Psoas muscle (tissue), 8 donors: ENCODE data around the gene TNS3. TPM values are rescaled to one million over a fixed set of nuclear protein-coding genes. Genes with fewer than 3 reads are reported as not detected.
A peak's percentile ranks its signal among the peaks of the same experiment; 100 is the strongest.

Experiments
- ATAC-seq, 4 donors: fragments of 200-7000 bp; cut with Tn5 transposase; one replicate each; pipeline ENCODE4 v1.9.1; 2020; ENCODE audit warnings: moderate library complexity in 3 of 4, mild to moderate bottlenecking in 2 of 4
- DNase-seq, 2 donors: peaks; one replicate each; pipeline ENCODE4 v3.0.0-alpha.2; 2020
- H3K27ac ChIP-seq: fragments of 200-600 bp; one replicate; pipeline ENCODE4 v1.8.0; 2022
- H3K27me3 ChIP-seq, 3 donors: fragments of 200-600 bp in 1 of 3; one replicate each; pipeline versions ENCODE4 v1.6.1 to v1.8.0; 2013 to 2022; ENCODE audit warnings: low read length in 2 of 3, mild to moderate bottlenecking in 2 of 3, moderate library complexity in 1 of 3; ENCODE audit not compliant: insufficient read depth in 3 of 3
- H3K36me3 ChIP-seq, 2 donors: fragments of 200-600 bp in 1 of 2; one replicate each; pipeline versions ENCODE4 v1.6.1 to v1.8.0; 2013 to 2022; ENCODE audit warnings: low read depth in 1 of 2, mild to moderate bottlenecking in 1 of 2, moderate library complexity in 1 of 2; ENCODE audit not compliant: insufficient read depth in 1 of 2
- H3K4me1 ChIP-seq: fragments of 200-600 bp; one replicate; pipeline ENCODE4 v1.8.0; 2022
- H3K4me3 ChIP-seq: fragments of 200-600 bp; one replicate; pipeline ENCODE4 v1.8.0; 2022; ENCODE audit warnings: mild to moderate bottlenecking
- H3K9me3 ChIP-seq: fragments of 200-600 bp; one replicate; pipeline ENCODE4 v1.8.0; 2022
- CTCF ChIP-seq: fragments of 200-600 bp; IDR thresholded peaks from one replicate; pipeline ENCODE4 v1.8.0; 2022; ENCODE audit warnings: antibody characterized with exemption
- WGBS, 3 donors: extraction: QIAGEN DNeasy Blood & Tissue Kit; methylation state at CpG; one replicate each; pipeline versions ENCODE4 v1.1.6 to v1.1.7; 2013; 5-methylcytosine and 5-hydroxymethylcytosine counted together
- intact Hi-C, 2 donors: fragments of 100-400 bp; cut with DNase I; formaldehyde crosslinking; loops; one replicate each; pipeline versions ENCODE4 v1.11.0 to v1.14.2; 2022
- polyA plus RNA-seq, 3 donors: library from polyadenylated mRNA; stranded (reverse); fragments of 200-250 nt; gene quantifications; one replicate each; pipeline ENCODE4 v1.2.3, GENCODE V29; 2013
- total RNA-seq, 4 donors: library from RNA; stranded (reverse); fragmentation: NEBNext Ultra II Directional in 2 of 4; extraction: Animal tissue kit (Norgen Biotek cat#: 25700) in 2 of 4; gene quantifications; one replicate each; pipeline versions ENCODE4 v1.2.1 to v1.2.4, GENCODE V29; 2021 to 2023
- donor health status: healthy with polysubstance abuse.
- donor health status: DM: no; HTN: no; CAD: no; lungs with moderate emphysema.
- donor health status: Bipolar disorder and iron deficiency.
- donor health status: healthy.
- donor health status: DM: yes; HTN: yes; CAD: no.
- donor health status: DM: no; HTN: no; CAD: no.
- donor health status: DM: no; HTN: no; CAD: no.
- donor health status: DM: yes; HTN: yes; CAD: no.

The TNS3 gene
- total and polyA plus RNA-seq, 7 donors: 11.5 to 75.3 (median 35.0) TPM

- Histone ChIP-seq H3K9me3 (no peaks in the 10 kb centered on the region), H3K4me3 (no peak overlapping the region), H3K27ac (no peak overlapping the region), H3K27me3 (no peaks in the 10 kb centered on the region), H3K36me3 (no peaks in the 10 kb centered on the region), H3K4me1 (peaks cover 14% of the 10 kb centered on the region)
- WGBS, 3 donors: 79 to 82% (median 81%) methylated on average over 5 of the region's 5 CpGs
- no peak for TF ChIP-seq CTCF
- ATAC-seq: no peak
- intact Hi-C loops: no loop called here
- DNase-seq: no peak
Observed at GRCh38 chr7:47320296-47320695, 261.6 kb downstream of the TNS3 start.

DNA sequence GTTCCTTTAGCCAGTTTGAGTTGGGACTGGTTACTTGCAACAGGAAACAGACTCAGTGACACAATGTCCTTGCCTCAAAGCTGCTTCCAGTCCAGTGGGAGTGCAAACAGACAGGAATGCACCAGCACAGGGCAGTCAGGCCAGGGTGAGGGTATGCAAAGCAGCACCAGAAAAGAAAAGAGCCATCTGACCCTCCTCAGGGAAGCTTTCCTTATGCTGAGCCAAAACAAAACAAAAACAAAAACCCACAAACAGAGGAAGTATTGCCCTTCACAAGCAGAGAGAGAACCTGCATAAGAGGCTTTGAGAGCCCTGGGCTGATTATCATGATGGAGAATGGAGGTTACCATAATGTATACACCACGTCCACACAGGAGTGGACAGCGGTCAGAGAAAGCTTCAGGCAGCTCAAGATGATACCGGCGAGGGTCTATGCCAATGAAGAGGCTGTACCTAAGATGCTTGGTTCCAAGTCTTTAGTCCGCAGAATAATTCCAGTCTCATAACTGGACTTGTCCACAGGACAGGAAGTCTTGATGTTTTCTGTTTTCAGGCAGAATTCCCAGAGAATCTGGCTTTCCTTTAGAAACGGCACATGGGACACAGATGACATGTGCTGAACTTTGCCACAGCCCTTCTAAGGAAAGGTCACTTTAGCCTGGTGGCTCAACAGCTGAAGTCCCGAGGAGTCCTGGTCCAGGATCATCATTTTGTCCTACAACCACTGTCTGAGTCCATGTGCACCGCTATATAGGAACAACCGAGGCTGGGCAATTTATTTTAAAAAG lies 263.3 kb downstream of the TNS3 start:
- H3K36me3 ChIP-seq: no peaks in the 10 kb centered on the region
- no peaks in the 10 kb centered on the region for H3K9me3 ChIP-seq
- peak overlapping the region; percentile 24 for H3K27ac ChIP-seq
- peaks cover 22% of the 10 kb centered on the region for H3K4me1 ChIP-seq
- no peak for DNase-seq
- ATAC-seq: no peak
- no peak for TF ChIP-seq CTCF
- 76 to 82% (median 79%) methylated on average over 9 of the region's 9 CpGs for WGBS, 3 donors
- intact Hi-C loops: no loop called here
- H3K4me3 ChIP-seq: no peak overlapping the region
- no peaks in the 10 kb centered on the region for H3K27me3 ChIP-seq

GRCh38 chr7:47317487-47317886 lies 264.4 kb downstream of the TNS3 start:
- no peaks in the 10 kb centered on the region for H3K9me3 ChIP-seq
- DNase-seq (no peak), ATAC-seq (no peak)
- 71 to 81% (median 78%) methylated on average over 2 of the region's 2 CpGs for WGBS, 3 donors
- H3K27ac ChIP-seq: no peak overlapping the region
- intact Hi-C loops: no loop called here
- no peaks in the 10 kb centered on the region for H3K36me3 ChIP-seq
- TF ChIP-seq CTCF: no peak
- peaks cover 24% of the 10 kb centered on the region for H3K4me1 ChIP-seq
- no peaks in the 10 kb centered on the region for H3K27me3 ChIP-seq
- H3K4me3 ChIP-seq: no peak overlapping the region

- no peak for TF ChIP-seq CTCF
- H3K9me3 ChIP-seq: no peaks in the 10 kb centered on the region
- no peaks in the 10 kb centered on the region for H3K27me3 ChIP-seq
- peaks cover 24% of the 10 kb centered on the region for H3K4me1 ChIP-seq
- ATAC-seq: peak; percentile 67 to 88 (median 82)
- no peaks in the 10 kb centered on the region for H3K36me3 ChIP-seq
- intact Hi-C loops: no loop called here
- 19 to 21% (median 20%) methylated on average over 28 to 29 of the region's 29 CpGs for WGBS, 3 donors
- DNase-seq: peak; percentile 55 to 75
- H3K4me3 ChIP-seq: peak overlapping the region; percentile 42
- H3K27ac ChIP-seq: peak overlapping the region; percentile 75
Observed at GRCh38 chr7:47314728-47315607, 266.9 kb downstream of the TNS3 start.
